Measurements from ENCODE around the gene HOXD10. TPM values are rescaled to one million over a fixed set of nuclear protein-coding genes. Genes with fewer than 3 reads are reported as not detected.

HOXD10 gene
- total and polyA plus RNA-seq, 9 of the 15 experiments (the other 6 are each of a cell fraction or from before 2014, with no cell fraction given): not detected

- TF ChIP-seq CBX2 (IDR thresholded peaks at IDR 0.05; ENCODE audit: insufficient read depth, low read length, poor library complexity, severe bottlenecking): peak; percentile 92
- TF ChIP-seq SMARCA4 (IDR thresholded peaks at IDR 0.05): no peak
- no peak for TF ChIP-seq NKRF (IDR thresholded peaks at IDR 0.05; ENCODE audit: borderline replicate concordance)
- no peak for TF ChIP-seq NFATC3 (IDR thresholded peaks at IDR 0.05)
- TF ChIP-seq ZFX (CRISPR knock-in tag; IDR thresholded peaks at IDR 0.05): peak; percentile 61
- TF ChIP-seq HCFC1 (IDR thresholded peaks at IDR 0.05; ENCODE audit: low read depth, low read length): no peak
- no peak for TF ChIP-seq EP300 (IDR thresholded peaks at IDR 0.05; ENCODE audit: low read length)
- no peak for TF ChIP-seq PHF20 (IDR thresholded peaks at IDR 0.05; ENCODE audit: partially characterized antibody)
- peak in 1 of 2 experiments; percentile 18; a peak in 2 of 4 replicates for TF ChIP-seq MAZ (CRISPR knock-in tag; conservative IDR thresholded peaks at IDR 0.05 in 1 of 2, IDR thresholded peaks at IDR 0.05 in 1 of 2)
- TF ChIP-seq YY1 (IDR thresholded peaks at IDR 0.05; ENCODE audit: borderline replicate concordance in 1 of 3, control insufficient read depth in 1 of 3, extremely low read depth in 1 of 3, insufficient read depth in 3 of 3, insufficient read length in 1 of 3, insufficient replicate concordance in 2 of 3, low read depth in 1 of 3, low read length in 2 of 3): no peak
- TF ChIP-seq ZNF766 (CRISPR knock-in tag; conservative IDR thresholded peaks at IDR 0.05): peak; percentile 61; the same call in 1 of the 2 replicates
- TF ChIP-seq CBFB (CRISPR knock-in tag; IDR thresholded peaks at IDR 0.05): no peak
- TF ChIP-seq RAD21 (CRISPR knock-in tag; conservative IDR thresholded peaks at IDR 0.05 in 1 of 2, IDR thresholded peaks at IDR 0.05 in 1 of 2): peak; percentile 95 to 96
- TF ChIP-seq CC2D1A (IDR thresholded peaks at IDR 0.05): 0 out of 2 replicates have a peak, but pooled peaks have one; percentile 32
- TF ChIP-seq STAG1 (CRISPR knock-in tag; IDR thresholded peaks at IDR 0.05; ENCODE audit: borderline replicate concordance): peak; percentile 98
- no peak for TF ChIP-seq NFE2 (IDR thresholded peaks at IDR 0.05; ENCODE audit: low read depth)
- TF ChIP-seq ZNF24 (IDR thresholded peaks at IDR 0.05): no peak
- 0 out of 2 replicates have a peak, but pooled peaks have one; percentile 32 for TF ChIP-seq TFAP4 (CRISPR knock-in tag; IDR thresholded peaks at IDR 0.05; ENCODE audit: borderline replicate concordance)
- TF ChIP-seq E2F5 (CRISPR knock-in tag; IDR thresholded peaks at IDR 0.05): no peak
- no peak for TF ChIP-seq PPARD (CRISPR knock-in tag; IDR thresholded peaks at IDR 0.05)
- TF ChIP-seq FOS (IDR thresholded peaks at IDR 0.05; ENCODE audit: extremely low read depth, insufficient read length): no peak
- no peak for TF ChIP-seq PTTG1 (tag; IDR thresholded peaks at IDR 0.05; ENCODE audit: low read depth)
- no peak for TF ChIP-seq HDAC6 (IDR thresholded peaks at IDR 0.05; ENCODE audit: low read depth, low read length)
- TF ChIP-seq KLF1 (tag; IDR thresholded peaks at IDR 0.05): no peak
Observed at GRCh38 chr2:176096986-176097819, 19.4 kb upstream of the HOXD10 start (continued).
